GM19351 (cell line): Measurements from ENCODE around the gene TEPSIN.

ENCODE experiments used
- ATAC-seq: cut with Tn5 transposase; IDR thresholded peaks from one replicate; pipeline ENCODE4 v1.9.1; 2021; ENCODE audit warnings: mild to moderate bottlenecking, moderate library complexity; ENCODE audit not compliant: unreplicated experiment

TEPSIN gene

DNA sequence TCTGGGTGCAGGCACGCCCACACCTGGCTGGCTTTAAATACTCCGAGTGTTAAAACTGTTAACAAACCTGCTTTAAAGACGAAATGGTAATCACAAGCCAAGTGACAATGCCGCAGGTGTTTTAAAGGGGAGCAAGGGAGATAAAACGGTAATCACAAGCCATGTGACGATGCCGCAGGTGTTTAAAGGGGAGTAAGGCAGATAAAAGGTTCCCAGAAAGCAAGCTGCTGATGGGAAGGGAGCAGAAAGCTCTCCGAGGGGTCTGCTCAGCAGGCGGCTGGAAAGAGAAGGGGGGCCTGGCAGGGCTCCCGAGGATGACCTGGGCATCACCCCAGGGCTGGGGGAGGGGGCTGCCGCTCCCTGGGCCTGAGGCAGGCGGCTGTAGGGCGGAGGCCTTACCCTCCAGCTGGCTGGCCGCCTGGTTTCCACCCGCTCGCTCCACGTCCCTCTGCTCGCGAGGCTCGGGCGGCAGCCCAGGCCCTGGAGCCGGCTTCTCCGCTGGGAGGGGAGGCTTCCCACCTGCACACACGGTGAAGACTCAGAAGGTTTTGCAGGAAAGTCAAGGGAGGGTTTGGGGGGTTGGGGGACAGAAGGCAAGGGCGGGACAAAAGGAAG is 12.3 kb upstream of the TEPSIN start:
- no peak for ATAC-seq

- no peak for ATAC-seq
Observed at GRCh38 chr17:81250286-81251093, 11.6 kb upstream of the TEPSIN start.

GRCh38 chr17:81249223-81250040 is 10.6 kb upstream of the TEPSIN start:
- no peak for ATAC-seq

DNA sequence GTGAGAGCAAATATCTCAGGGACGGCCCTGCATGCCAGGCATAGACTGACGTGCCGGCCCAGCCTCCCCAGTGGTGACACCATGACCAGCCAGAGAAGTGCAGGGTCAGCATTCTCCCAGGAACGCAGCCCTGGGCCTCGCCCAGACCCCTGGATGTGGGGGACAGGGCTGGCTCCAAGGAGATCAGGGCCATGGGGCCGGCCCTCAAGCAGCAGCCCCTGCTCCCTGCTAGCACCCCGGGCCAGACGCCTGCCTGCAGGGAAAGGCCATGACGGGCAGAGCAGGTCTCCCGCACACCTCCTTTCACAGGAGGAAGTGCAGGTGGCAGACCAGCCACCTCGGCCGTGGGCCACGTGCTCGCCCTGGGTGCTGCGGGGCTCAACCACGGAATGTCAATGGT is 9.8 kb upstream of the TEPSIN start:
- no peak for ATAC-seq

GRCh38 chr17:81247339-81247990 is 8.6 kb upstream of the TEPSIN start:
- ATAC-seq, result no peak

DNA sequence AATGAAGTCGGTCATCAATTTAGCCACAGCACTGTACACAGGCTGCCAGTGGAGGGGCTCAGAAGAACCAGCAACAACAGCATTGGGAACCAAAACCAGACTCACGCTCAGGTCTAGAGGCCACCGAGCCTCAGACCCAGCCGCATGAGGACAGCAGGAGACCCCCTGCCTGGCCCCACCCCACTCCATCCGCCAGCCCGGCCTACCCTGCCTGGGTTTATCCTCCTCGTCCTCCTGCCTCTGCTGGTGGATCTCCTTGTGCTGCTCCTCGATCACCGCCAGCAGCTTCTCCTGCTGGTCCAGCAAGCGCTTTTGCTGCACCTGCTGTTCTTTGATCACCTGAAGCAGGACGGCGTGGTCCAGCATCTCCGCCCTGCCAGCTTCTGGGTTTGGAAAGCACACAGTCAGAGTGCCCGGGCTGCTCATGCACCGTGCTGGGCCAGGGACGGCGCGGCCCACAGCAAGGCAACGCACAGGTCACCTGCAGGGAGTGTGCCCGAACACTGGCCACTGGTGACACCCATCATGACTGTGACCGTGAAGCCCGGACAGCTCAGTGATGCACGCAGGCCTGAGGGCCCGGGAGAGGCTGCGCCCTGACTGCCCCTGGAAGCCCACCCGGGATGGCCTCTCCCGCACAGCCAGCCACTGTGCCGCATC is 8.0 kb upstream of the TEPSIN start:
- ATAC-seq, result no peak

- no peak for ATAC-seq
Observed at GRCh38 chr17:81246343-81246670, 7.5 kb upstream of the TEPSIN start.

DNA sequence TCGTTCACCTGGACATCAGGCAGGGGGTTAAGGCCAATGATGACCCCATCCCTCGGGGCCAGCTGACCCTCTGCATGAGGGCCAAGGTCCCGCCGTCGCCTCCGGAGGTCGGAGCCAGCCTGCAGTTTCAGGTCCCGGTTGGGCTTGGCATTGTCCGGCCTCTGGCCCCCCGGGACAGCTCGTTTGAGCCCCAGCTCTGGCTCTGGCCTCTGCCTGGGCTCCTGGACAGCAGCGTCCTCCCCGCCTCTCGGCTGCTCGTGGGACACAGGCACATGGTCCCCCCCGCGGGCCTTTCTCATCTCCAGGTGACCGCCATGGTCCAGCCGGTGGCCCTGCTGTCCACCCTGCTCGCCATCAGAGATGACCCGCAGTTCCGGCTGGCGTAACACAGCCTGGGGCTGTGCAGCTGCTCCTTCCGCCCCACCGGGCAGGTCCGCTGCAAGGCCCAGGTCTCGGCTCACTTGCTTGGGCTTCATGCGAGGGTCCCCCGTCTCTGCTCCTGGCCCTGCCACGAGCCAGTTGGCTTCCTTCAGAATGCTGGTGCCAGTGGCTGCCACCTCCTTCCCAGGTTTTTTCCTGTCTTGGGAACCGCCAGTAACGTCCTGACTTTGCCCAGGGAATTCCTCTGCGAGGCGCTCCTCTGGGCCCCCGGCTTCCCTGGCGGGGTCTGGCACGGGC is 6.9 kb upstream of the TEPSIN start:
- ATAC-seq, result no peak

GRCh38 chr17:81245024-81245664 is 6.3 kb upstream of the TEPSIN start:
- peak; percentile 57 for ATAC-seq

DNA sequence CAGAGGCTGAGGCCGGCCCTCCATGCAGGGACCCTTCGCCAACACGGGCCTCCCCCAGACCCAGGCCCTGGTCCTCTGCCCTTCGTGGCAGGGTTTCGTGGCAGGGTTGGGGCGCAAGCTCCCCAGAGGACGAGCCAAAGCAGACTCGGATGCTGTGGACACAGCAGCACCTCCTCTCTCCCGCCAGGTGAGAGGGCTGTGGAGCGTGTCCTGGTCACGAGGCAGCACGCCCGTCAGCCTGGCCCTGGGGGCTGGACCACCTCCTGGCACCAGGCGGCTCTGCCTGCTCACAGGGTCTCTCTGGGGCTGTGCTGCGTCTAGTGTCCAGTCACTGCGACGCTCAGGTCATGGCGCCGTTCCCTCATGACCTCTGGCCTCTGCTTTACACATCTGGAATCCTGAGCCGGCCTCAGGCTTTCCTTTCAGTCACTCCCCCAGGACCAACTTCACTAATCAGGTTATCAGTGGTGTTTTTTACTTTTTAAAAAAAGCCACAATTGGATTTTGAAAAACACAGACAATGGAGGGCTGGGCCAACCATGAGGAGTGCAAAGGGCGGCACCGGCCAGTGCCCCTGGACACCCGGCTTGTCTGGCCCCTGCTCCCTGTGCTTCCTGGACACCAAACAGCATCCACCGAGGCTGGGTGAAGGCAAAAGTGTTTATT is 5.6 kb upstream of the TEPSIN start:
- ATAC-seq, result no peak

DNA sequence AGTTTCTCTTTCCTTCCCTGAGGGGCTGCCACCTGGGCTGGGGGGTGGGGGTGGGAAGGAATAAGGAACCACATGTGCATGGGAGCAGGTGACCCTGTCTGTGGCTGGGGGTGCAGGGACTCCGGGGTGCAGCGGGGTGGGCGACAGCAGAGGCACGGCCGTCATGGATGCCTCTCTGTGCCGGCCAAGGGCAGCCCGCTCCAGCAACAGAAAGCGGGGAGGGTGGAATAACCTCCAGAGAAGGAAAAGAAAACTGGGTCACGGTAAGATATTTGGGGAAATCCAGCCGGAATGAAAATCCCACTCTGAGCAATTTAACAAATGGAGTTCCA is 4.4 kb upstream of the TEPSIN start:
- no peak for ATAC-seq

GRCh38 chr17:81242421-81243332 is 3.8 kb upstream of the TEPSIN start:
- ATAC-seq, result no peak

DNA sequence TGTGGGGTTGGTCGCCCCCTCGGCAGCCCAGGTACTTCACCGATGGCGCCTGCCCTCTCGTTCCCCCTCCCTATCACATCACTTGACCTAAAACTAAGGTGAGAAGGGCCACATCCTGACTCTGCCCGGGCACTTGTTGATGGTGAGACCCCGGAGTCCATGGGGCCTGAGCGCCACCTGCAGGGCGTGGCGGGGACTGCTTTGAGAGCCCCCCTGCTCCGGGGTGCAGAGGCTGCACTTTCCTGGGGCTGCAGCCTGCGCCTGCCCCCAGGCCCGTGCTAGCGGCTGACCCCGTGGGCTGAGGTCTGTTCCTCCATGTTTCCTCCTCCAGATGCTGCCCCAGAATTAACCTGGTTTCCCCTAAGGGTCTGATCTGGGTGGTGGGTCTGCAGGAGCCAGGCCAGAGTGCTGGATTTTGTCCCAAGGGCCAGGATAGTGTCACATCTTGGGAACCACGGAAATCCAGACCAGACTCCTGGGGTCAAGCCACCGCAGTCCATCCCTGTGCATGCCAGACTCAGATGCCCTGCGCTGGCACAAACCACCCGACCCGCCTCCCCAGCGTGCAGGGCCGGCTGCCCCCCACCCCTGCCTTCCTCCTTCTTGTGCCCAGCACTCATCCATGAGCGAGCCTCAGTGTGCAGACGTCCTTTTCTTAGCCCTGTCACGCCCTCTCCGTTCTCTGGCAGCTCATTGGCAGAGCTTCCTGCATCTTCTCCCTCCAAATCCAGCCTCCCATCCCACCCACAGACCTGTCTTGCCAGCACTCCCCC is 3.0 kb upstream of the TEPSIN start:
- ATAC-seq, result no peak

DNA sequence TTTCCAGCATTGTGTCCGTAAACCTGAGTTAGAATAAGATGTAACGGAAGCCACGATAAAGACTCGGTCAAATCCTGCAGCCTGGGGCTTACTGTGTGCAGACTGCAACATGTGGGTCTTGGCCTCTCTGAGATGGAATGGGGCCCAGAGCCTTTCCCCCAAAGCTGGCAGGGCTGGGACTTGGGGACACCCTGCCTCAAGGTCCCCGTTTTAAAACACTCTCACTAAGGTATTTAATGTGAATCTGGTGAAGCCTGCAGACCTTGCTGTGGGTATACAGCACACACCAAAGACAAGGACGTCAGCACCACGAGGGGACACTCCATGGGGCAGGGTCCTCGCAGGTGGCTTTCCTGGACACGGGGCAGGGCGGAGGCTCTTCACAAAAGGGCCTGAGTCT is 2.3 kb upstream of the TEPSIN start:
- no peak for ATAC-seq

DNA sequence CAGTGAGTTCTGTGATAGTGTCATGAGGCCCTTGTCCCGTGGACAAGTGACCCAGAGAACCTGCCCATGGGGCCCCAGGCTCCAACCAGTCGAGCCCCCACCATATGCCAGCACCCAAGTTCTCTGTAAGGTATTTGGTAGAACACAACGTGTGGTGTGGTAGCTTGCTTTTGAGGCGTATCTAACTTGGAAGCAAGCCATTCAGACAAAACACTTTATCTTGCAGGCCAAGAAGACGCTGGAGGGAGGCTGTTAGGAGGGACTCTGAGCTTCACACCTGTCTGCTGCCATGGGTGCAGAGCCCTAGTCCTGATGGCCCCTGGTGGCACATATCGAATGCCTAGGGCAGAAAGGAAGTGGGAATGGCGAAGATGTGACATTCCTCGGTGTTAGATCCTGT is 1.9 kb upstream of the TEPSIN start:
- ATAC-seq, result no peak

GRCh38 chr17:81239714-81240555 is 1.1 kb upstream of the TEPSIN start:
- no peak for ATAC-seq

DNA sequence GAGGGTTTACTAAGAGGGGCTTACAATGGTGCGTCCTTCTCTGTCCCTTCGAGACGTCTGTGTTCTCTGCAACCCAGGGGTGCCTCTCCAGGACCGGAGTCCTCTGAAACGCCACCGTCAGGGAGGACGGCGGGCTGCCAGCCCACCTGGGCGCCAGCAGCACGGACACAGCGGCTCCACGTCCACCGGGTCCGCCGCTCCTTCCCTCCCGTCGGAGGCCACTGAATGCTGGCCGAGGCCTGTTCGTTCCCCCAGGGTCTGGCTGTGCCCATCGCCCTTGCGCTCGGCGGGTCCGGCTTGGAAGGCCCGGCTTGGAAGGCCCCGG is 403 bp downstream of the TEPSIN start:
- ATAC-seq, result no peak
